GM19193 (cell line): ENCODE results near the gene DOK7.

ENCODE experiments used
- POLR2A ChIP-seq: IDR thresholded peaks from 4 replicates; pipeline ENCODE4 v1.6.1; 2011; ENCODE audit not compliant: insufficient read depth, insufficient read length; ENCODE audit errors: extremely low read depth

Gene DOK7

GRCh38 chr4:3489451-3489962, 26.4 kb downstream of the DOK7 start:
- no peak for TF ChIP-seq POLR2A

DNA sequence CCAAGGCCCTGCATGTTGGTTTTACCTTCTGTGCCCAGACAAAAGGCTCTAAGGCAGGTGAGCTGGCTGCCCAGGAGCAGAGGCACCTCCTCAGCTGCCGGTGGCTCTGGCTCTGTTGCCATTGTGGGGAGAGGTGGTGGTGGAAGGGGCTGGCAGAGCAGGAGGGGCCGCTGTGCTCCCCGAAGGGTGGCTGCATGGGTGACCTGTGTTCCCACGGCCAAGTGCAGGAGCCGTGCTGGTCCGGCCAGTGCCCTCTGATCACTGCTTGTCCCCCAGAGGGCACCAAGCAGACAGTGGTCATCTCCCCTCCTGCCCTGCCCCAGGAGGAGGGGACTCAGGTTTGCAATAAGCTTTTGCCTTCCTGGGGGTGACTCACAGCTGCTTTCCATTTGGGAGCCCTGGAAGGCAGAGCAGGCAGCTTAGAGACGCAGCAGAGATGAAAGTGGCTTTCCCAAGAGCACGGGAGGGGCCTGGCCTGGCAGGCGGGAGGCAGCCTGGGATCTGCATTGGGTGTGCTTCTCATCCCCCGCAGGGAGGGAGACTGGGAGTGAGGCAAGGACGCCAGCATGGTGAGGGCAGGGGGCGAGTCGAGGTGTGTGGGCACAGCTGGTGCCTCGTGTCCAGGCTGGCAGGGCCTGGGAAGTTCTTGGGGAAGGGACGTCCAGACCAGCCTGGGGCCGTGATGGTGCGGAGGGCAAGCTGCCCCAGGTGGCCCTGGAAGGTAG, 28.7 kb downstream of the DOK7 start:
- TF ChIP-seq POLR2A: no peak

- no peak for TF ChIP-seq POLR2A
Measured at GRCh38 chr4:3492741-3493719, 29.9 kb downstream of the DOK7 start.

GRCh38 chr4:3493720-3494461, 30.8 kb downstream of the DOK7 start:
- TF ChIP-seq POLR2A: no peak

GRCh38 chr4:3494462-3494871, 31.4 kb downstream of the DOK7 start:
- no peak for TF ChIP-seq POLR2A

DNA sequence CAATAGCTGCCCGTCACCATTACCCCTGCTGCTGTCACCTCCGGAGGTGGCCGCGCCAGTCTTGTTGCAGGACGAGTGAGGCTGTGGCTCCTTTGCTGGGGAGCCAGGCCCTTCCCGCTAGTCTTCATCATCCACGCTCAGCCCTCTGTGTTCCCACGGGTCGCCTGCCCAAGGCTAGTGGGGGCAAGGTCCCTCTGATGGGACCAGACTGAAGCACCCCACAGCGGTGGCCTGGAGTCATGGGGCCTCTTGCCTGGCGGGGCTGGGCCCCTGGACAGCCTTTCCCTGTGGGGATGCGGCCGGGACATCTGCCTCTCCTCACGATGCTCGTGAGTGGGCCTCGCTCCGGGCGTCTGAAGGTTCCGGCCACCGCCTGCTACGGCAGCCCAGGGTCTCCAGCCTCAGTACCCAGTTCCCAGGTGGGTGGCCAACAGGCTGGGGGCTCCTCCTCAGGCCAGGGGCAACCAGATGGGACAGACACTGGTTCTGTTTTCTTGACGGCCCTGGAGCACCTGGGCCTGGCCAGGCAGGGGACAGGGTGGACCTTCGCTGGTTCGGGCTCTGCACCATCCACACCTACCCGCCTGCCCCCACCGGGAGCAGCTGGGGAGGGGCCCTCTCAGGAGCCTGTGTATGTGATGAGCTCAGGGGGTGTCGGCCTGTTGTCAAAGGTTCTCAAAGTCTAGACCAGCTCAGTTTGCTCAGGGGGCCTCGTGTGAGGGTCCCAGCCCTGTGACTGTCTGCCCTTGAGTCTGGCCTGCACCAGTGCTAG, 32.3 kb downstream of the DOK7 start:
- no peak for TF ChIP-seq POLR2A

DNA sequence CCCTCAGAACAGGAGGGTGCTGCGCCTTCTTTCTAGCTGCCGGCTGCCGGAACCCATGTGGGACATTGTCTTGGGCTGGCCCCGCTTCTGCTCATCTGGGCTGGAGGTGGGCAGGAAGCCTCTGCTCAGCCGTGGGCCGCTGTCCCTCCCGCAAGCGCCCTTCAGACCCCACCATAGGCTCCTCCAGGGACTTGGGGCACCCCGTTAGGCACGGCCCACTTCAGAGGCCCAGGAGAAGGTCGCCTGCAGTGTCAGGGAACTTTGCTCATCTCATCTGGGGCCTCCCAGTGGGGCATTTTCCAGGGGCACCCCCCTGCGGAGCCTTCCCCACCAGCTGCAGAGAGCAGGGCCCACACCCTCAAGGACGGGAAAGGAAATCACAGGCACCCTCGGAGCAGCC, 32.9 kb downstream of the DOK7 start:
- TF ChIP-seq POLR2A: no peak

DNA sequence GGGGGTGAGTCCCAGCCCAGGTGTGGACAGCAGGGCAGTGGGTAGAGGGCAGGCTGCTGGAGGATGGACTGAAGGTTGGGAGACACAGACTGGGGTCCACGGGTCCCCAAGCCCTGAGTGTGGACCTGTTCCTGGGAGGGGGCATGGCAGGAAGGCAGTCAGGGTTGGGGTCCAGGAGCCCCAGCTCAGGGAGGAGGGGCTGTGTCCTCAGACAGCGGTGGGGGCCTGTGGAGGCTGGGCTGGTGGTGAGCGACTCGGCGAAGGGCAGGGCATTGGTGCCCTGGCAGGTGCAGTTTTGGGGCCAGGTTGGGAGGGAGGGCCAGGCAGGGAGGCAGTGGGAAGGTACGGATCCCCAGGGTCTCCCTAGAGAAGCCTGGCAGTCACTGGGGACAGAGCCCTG, 34.0 kb downstream of the DOK7 start:
- no peak for TF ChIP-seq POLR2A

DNA sequence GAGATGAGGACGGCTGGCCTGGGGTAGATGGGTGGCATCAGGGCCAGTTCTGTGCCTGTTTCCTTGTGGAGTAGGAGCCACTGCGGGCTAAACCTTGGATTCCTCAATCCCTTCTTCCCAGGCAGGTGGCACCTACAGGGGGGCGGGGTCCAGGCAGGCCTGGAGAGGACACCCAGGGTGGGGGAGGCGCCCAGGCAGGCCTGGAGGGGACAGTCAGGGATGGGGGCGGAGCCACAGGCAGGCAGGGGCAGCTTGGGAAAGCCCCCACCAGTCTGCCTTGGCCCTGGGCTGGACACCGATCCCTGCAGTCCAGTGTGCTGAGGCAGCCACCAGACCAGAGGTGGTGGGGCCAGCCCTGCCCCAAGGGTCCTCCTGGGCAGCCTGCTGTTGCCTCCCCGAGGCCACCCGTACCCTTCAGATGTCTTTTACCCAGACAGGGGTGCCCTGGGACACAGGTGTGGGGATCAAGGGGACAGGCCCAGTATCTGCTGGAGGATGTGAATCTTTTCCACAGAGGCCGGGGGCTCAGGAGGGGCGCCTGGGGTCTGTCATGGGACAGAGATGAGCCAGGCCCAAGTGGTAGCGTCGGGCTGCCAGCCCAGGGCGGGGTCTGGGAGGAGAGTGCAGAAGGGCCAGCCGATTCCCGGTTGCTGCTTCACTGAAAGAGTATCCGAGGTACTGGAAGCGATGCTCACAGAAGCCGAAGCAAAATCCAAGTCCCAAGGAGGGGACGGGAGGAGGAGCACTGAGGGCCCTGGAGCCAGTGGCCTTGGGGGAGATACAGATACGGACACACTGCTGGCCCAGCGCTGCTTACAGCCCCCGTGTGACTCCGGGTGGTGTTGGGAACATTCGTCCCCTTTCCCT, 34.6 kb downstream of the DOK7 start:
- no peak for TF ChIP-seq POLR2A

GRCh38 chr4:3498407-3498806, 35.3 kb downstream of the DOK7 start:
- TF ChIP-seq POLR2A: no peak

GRCh38 chr4:3498901-3499510, 35.9 kb downstream of the DOK7 start:
- no peak for TF ChIP-seq POLR2A

GRCh38 chr4:3499710-3500109, 36.6 kb downstream of the DOK7 start:
- TF ChIP-seq POLR2A: no peak

DNA sequence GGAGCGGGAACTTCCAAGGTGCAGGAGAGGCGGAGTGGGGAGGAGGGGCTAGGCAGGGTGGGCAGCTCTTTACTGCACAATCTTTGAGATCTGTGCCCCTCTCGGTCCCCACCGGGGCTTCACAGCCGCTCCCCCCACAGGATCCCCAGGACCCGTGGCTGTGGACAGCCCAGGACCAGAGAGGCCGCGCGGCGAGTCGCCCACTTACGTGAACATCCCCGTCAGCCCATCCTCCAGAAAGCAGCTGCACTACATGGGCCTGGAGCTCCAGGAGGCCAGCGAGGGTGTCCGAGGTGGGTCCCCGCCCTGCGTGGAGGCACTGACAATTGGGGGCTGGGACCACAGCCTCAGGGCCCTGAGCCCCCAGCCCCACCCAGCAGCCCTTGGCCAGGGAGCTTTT, 37.0 kb downstream of the DOK7 start:
- no peak for TF ChIP-seq POLR2A
